CD8-positive, alpha-beta memory T cell (primary cell): ENCODE measurements around the gene PPP6R1. TPM values are rescaled to one million over a fixed set of nuclear protein-coding genes. Genes with fewer than 3 reads are reported as not detected.

ENCODE experiments used
- CTCF ChIA-PET: fragments of 350-600 bp; sonication (Branson Sonifier 250); formaldehyde crosslinking; loops from one replicate; lab custom pipeline; 2021; ENCODE audit warnings: antibody characterized with exemption; lab: Charles Lee
- POLR2A ChIA-PET: fragments of 350-600 bp; sonication (Branson Sonifier 250); formaldehyde crosslinking; loops from one replicate; lab custom pipeline; 2021; ENCODE audit warnings: antibody characterized with exemption; lab: Charles Lee
- DNase-seq, 5 donors: peaks; one replicate each; pipeline versions ENCODE4 v3.0.0 to v3.0.0-alpha.2; 2020 to 2022; ENCODE audit warnings: mixed read lengths in 1 of 5
- H3K27ac ChIP-seq: one replicate; pipeline ENCODE4 v1.7.0; 2013; ENCODE audit warnings: low read depth, mild to moderate bottlenecking, low read length, moderate library complexity
- H3K27me3 ChIP-seq: 2 replicates; pipeline ENCODE4 v1.7.0; 2013; ENCODE audit warnings: low read length, mild to moderate bottlenecking; ENCODE audit not compliant: insufficient read depth, poor library complexity, severe bottlenecking
- H3K36me3 ChIP-seq: 2 replicates; pipeline ENCODE4 v1.7.0; 2013; ENCODE audit warnings: mild to moderate bottlenecking, low read length, moderate library complexity; ENCODE audit not compliant: insufficient read depth
- H3K4me1 ChIP-seq: 2 replicates; pipeline ENCODE4 v1.7.0; 2013; ENCODE audit warnings: mild to moderate bottlenecking, low read length, moderate library complexity; ENCODE audit not compliant: insufficient read depth
- H3K4me3 ChIP-seq: 2 replicates; pipeline ENCODE4 v1.7.0; 2013; ENCODE audit warnings: mild to moderate bottlenecking, low read length
- H3K9me3 ChIP-seq: 2 replicates; pipeline ENCODE4 v1.7.0; 2013; ENCODE audit warnings: mild to moderate bottlenecking, low read length
- H3K27ac Mint-ChIP-seq, 8 donors: one replicate each; pipeline ENCODE4 v1.8.0; 2020 to 2021; ENCODE audit warnings: mixed read lengths in 8 of 8, mild to moderate bottlenecking in 6 of 8, inconsistent platforms in 3 of 8, moderate library complexity in 3 of 8
- H3K27me3 Mint-ChIP-seq, 2 donors: one replicate each; pipeline ENCODE4 v1.8.0; 2020 to 2021; ENCODE audit warnings: mixed read lengths in 2 of 2, mild to moderate bottlenecking in 1 of 2, moderate library complexity in 1 of 2
- H3K36me3 Mint-ChIP-seq, 3 donors: one replicate each; pipeline ENCODE4 v1.8.0; 2020 to 2021; ENCODE audit warnings: mixed read lengths in 3 of 3, inconsistent platforms in 1 of 3, mild to moderate bottlenecking in 1 of 3
- H3K4me1 Mint-ChIP-seq, 3 donors: one replicate each; pipeline ENCODE4 v1.8.0; 2020 to 2021; ENCODE audit warnings: mixed read lengths in 3 of 3, inconsistent platforms in 1 of 3, mild to moderate bottlenecking in 1 of 3
- H3K4me3 Mint-ChIP-seq, 7 donors: one replicate each; pipeline ENCODE4 v1.8.0; 2020 to 2021; ENCODE audit warnings: mixed read lengths in 7 of 7, mild to moderate bottlenecking in 6 of 7, moderate library complexity in 4 of 7, inconsistent platforms in 2 of 7
- H3K9me3 Mint-ChIP-seq, 5 donors: one replicate each; pipeline ENCODE4 v1.8.0; 2020 to 2022; ENCODE audit warnings: mixed read lengths in 5 of 5, mild to moderate bottlenecking in 3 of 5, moderate library complexity in 2 of 5, inconsistent platforms in 1 of 5
- polyA plus RNA-seq: library from polyadenylated mRNA; unstranded; fragments of 300-500 nt; fragmentation: Illumina TruSeq; gene quantifications from one replicate; pipeline ENCODE4 v1.2.3, GENCODE V29; 2021
- total RNA-seq, 2 experiments: library from RNA; stranded (reverse); gene quantifications; one replicate each; pipeline ENCODE4 v1.2.3, GENCODE V29; 2021

PPP6R1 gene
- total and polyA plus RNA-seq, 3 experiments from 2014 or later: 143 to 225 (median 216) TPM

- ChIA-PET POLR2A (no interaction called here), CTCF (no interaction called here)
- no peaks in the 10 kb centered on the region for H3K27me3 ChIP-seq
- Mint-ChIP-seq H3K27ac (no peak overlapping the region), H3K36me3 (peaks cover 4 to 89% (median 13%) of the 10 kb centered on the region in 3 donors), H3K9me3 (no peaks in the 10 kb centered on the region), H3K27me3 (no peaks in the 10 kb centered on the region), H3K4me3 (no peak overlapping the region), H3K4me1 (peaks cover 4 to 7% (median 4%) of the 10 kb centered on the region in 3 donors)
- H3K4me1 ChIP-seq: no peaks in the 10 kb centered on the region
- H3K9me3 ChIP-seq: no peaks in the 10 kb centered on the region
- H3K36me3 ChIP-seq: peaks cover 55% of the 10 kb centered on the region
- no peak overlapping the region for H3K27ac ChIP-seq
- H3K4me3 ChIP-seq: no peak overlapping the region
- DNase-seq: no peak
Measured at GRCh38 chr19:55231391-55232285, 27.2 kb downstream of the PPP6R1 start.

GRCh38 chr19:55230780-55231179, 28.0 kb downstream of the PPP6R1 start:
- ChIA-PET POLR2A (no interaction called here), CTCF (no interaction called here)
- no peaks in the 10 kb centered on the region for H3K9me3 ChIP-seq
- no peak overlapping the region for H3K27ac Mint-ChIP-seq
- H3K4me1 ChIP-seq: no peaks in the 10 kb centered on the region
- no peak overlapping the region for H3K4me3 Mint-ChIP-seq
- no peaks in the 10 kb centered on the region for H3K27me3 ChIP-seq
- H3K27ac ChIP-seq: no peak overlapping the region
- peaks cover 4 to 7% (median 4%) of the 10 kb centered on the region in 3 donors for H3K4me1 Mint-ChIP-seq
- DNase-seq: no peak
- H3K4me3 ChIP-seq: no peak overlapping the region
- peaks cover 46% of the 10 kb centered on the region for H3K36me3 ChIP-seq
- H3K9me3 Mint-ChIP-seq: no peaks in the 10 kb centered on the region
- no peaks in the 10 kb centered on the region for H3K27me3 Mint-ChIP-seq
- H3K36me3 Mint-ChIP-seq: peaks cover 4 to 88% (median 14%) of the 10 kb centered on the region in 3 donors

DNA sequence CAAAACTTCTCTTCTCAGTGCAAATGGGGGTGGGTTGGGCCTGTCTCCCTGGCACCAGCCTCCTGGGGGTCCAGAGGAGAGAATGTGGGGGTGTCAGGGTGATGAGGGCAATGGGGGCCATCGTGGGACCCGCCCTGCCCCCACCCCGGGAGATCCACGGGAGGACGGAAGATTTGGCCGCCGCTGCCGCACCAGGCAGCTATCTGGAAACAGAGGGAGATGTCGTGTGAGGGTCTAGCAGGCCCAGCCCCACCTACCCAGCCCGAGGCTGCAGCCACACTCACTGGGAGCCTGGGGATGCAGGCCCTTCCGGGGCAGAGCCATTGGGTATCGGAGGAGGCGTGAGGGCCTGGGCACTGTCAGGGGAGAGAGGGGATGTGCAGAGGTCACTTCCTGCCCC, 28.5 kb downstream of the PPP6R1 start:
- Histone ChIP-seq H3K27ac (no peak overlapping the region), H3K4me3 (no peak overlapping the region), H3K9me3 (no peaks in the 10 kb centered on the region), H3K27me3 (no peaks in the 10 kb centered on the region), H3K4me1 (no peaks in the 10 kb centered on the region), H3K36me3 (peaks cover 45% of the 10 kb centered on the region)
- no peaks in the 10 kb centered on the region for H3K9me3 Mint-ChIP-seq
- H3K27me3 Mint-ChIP-seq: no peaks in the 10 kb centered on the region
- DNase-seq: no peak
- peak overlapping the region in 1 of 8 donors; percentile 76 for H3K27ac Mint-ChIP-seq
- H3K4me3 Mint-ChIP-seq: no peak overlapping the region
- peaks cover 4 to 10% (median 4%) of the 10 kb centered on the region in 3 donors for H3K4me1 Mint-ChIP-seq
- H3K36me3 Mint-ChIP-seq: peaks cover 7 to 92% (median 14%) of the 10 kb centered on the region in 3 donors
- CTCF ChIA-PET: no interaction called here
- POLR2A ChIA-PET: no interaction called here

GRCh38 chr19:55229789-55230182, 29.0 kb downstream of the PPP6R1 start:
- no peak overlapping the region for H3K4me3 ChIP-seq
- Mint-ChIP-seq H3K4me1 (peaks cover 0 to 7% (median 4%) of the 10 kb centered on the region in 3 donors), H3K9me3 (no peaks in the 10 kb centered on the region), H3K27me3 (no peaks in the 10 kb centered on the region), H3K27ac (no peak overlapping the region), H3K4me3 (no peak overlapping the region), H3K36me3 (peaks cover 3 to 87% (median 10%) of the 10 kb centered on the region in 3 donors)
- ChIA-PET POLR2A (no interaction called here), CTCF (no interaction called here)
- peaks cover 41% of the 10 kb centered on the region for H3K36me3 ChIP-seq
- no peak for DNase-seq
- no peaks in the 10 kb centered on the region for H3K4me1 ChIP-seq
- no peak overlapping the region for H3K27ac ChIP-seq
- no peaks in the 10 kb centered on the region for H3K9me3 ChIP-seq
- no peaks in the 10 kb centered on the region for H3K27me3 ChIP-seq

DNA sequence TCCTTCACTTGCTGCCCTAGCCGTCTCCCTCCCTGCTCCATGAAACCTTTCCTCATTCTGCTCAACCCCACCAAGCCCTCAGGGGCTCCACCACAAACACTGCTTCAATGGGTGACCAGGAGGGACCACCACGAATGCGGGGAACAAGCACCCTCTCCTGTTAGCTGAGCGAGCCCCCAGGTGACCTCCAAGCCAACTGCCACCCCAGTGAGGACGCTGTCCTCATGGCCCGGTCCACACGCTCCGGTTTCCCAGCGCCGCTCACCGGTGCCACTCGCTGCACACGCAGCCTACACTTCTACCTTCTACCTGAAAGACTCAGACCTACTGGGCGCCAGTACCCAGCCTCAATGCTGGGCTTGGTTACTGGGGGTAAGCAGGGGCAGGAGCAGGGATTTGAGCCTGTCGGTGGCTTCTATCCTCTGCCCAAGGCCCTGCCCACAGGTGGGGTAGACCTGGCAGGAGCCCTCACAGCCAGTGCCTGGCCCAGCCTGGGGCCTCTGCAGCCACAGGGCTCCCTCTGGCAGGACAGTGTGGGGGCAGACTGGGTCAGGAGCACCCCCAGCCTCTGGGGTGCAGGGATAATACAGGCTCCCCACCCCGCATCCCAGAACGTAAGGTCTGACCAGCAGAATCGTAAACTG, 29.6 kb downstream of the PPP6R1 start:
- Histone ChIP-seq H3K4me1 (no peaks in the 10 kb centered on the region), H3K27ac (no peak overlapping the region), H3K4me3 (no peak overlapping the region), H3K9me3 (no peaks in the 10 kb centered on the region), H3K36me3 (peaks cover 36% of the 10 kb centered on the region), H3K27me3 (no peaks in the 10 kb centered on the region)
- ChIA-PET POLR2A (no interaction called here), CTCF (no interaction called here)
- Mint-ChIP-seq H3K4me1 (peaks cover 0 to 5% (median 4%) of the 10 kb centered on the region in 3 donors), H3K9me3 (no peaks in the 10 kb centered on the region), H3K36me3 (peaks cover 3 to 82% (median 5%) of the 10 kb centered on the region in 3 donors), H3K4me3 (no peak overlapping the region), H3K27me3 (no peaks in the 10 kb centered on the region), H3K27ac (peak overlapping the region in 2 of 8 donors; percentile 46 to 50)
- no peak for DNase-seq

DNA sequence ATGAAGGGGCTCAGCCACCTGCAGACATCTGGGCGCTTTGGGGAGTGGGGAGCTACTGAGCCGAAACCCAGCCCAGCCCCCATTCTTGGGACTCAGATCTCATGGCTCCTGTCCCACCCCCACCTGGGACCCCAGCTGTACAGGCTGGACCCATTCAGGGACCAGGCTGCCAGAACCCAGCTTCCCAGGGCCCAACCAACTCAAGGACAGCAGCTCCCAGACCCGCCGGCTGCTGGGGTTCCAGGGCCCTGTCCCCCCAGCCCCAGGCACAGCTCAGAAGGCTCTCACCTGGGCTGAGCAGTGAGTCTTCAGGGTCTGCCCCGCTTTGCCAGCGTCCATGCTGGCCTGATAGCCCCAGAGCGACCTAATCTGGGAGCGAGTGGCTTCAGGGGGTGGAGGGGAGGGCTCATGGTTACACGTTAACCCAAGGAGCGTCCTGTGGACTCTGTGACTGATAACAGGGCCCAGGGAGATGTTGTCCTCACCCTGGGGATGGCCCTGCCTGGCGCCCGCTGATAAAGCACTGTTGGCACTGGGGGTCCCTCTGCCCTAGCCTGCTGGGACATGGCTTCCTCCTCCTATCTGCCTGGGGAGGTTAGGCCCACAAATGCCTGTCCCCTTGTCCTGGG, 30.3 kb downstream of the PPP6R1 start, which contains the start of gene TMEM86B:
Gene TMEM86B (minus strand): TSS at position 361 of the 629 bp plus-strand sequence. CDS start 22 bp downstream, at position 339.
- no peak within 1 kb of the TSS for H3K27ac ChIP-seq
- Mint-ChIP-seq H3K9me3 (no peaks in the 10 kb centered on the region), H3K4me1 (peaks cover 0 to 4% (median 3%) of the 10 kb centered on the region in 3 donors), H3K4me3 (no peak within 1 kb of the TSS), H3K27me3 (no peaks in the 10 kb centered on the region), H3K27ac (peak within 1 kb of the TSS in 3 of 8 donors; percentile 46 to 69 (median 50)), H3K36me3 (peaks cover 3 to 77% (median 5%) of the 10 kb centered on the region in 3 donors)
- no peak for DNase-seq
- H3K4me1 ChIP-seq: no peaks in the 10 kb centered on the region
- H3K27me3 ChIP-seq: no peaks in the 10 kb centered on the region
- H3K9me3 ChIP-seq: no peaks in the 10 kb centered on the region
- ChIA-PET CTCF (no interaction called here), POLR2A (no interaction called here)
- H3K4me3 ChIP-seq: no peak within 1 kb of the TSS
- peaks cover 33% of the 10 kb centered on the region for H3K36me3 ChIP-seq

DNA sequence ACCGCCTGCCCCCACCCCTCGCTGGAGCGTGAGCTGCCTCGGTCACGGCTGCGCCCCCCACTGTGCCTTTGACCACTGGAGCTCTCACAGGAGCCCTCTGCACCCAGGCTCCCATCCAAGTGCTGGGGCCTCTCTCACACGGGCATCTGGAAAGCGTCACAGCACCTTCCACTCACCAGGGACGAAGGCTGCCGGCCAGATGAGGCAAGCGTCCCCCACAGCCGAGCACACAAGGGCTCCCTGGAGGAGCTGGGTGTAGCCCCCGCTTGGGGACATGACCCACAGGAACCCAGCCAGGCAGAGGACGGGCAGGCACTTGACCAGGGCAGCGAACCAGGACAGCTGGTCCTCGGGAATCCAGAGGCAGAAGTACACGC, 30.8 kb downstream of the PPP6R1 start:
- Histone ChIP-seq H3K4me1 (no peaks in the 10 kb centered on the region), H3K9me3 (no peaks in the 10 kb centered on the region), H3K27ac (no peak overlapping the region), H3K36me3 (peaks cover 27% of the 10 kb centered on the region), H3K4me3 (no peak overlapping the region), H3K27me3 (no peaks in the 10 kb centered on the region)
- Mint-ChIP-seq H3K36me3 (peaks cover 3 to 76% (median 5%) of the 10 kb centered on the region in 3 donors), H3K27me3 (no peaks in the 10 kb centered on the region), H3K27ac (peak overlapping the region in 1 of 8 donors; percentile 69), H3K4me1 (peaks cover 0 to 3% (median under 1%) of the 10 kb centered on the region in 3 donors), H3K9me3 (no peaks in the 10 kb centered on the region), H3K4me3 (no peak overlapping the region)
- ChIA-PET CTCF (no interaction called here), POLR2A (no interaction called here)
- no peak for DNase-seq
